OCI-LY3 (cell line): ENCODE data around the gene IMPG1.

Experiments used
- EZH2phosphoT487 ChIP-seq: fragments of 200-600 bp; shearing (Covaris generic); IDR thresholded peaks from 2 replicates; pipeline ENCODE4 v1.6.1; 2018; ENCODE audit warnings: antibody characterized with exemption, mixed run types, low read depth
- TF ChIP-seq, protein P1 (sequence below): fragments of 200-600, 300-600 bp; sonication (generic); IDR thresholded peaks from 2 replicates; pipeline ENCODE4 v1.5.1; 2014; ENCODE audit warnings: antibody characterized with exemption, low read length, low read depth

DNA sequence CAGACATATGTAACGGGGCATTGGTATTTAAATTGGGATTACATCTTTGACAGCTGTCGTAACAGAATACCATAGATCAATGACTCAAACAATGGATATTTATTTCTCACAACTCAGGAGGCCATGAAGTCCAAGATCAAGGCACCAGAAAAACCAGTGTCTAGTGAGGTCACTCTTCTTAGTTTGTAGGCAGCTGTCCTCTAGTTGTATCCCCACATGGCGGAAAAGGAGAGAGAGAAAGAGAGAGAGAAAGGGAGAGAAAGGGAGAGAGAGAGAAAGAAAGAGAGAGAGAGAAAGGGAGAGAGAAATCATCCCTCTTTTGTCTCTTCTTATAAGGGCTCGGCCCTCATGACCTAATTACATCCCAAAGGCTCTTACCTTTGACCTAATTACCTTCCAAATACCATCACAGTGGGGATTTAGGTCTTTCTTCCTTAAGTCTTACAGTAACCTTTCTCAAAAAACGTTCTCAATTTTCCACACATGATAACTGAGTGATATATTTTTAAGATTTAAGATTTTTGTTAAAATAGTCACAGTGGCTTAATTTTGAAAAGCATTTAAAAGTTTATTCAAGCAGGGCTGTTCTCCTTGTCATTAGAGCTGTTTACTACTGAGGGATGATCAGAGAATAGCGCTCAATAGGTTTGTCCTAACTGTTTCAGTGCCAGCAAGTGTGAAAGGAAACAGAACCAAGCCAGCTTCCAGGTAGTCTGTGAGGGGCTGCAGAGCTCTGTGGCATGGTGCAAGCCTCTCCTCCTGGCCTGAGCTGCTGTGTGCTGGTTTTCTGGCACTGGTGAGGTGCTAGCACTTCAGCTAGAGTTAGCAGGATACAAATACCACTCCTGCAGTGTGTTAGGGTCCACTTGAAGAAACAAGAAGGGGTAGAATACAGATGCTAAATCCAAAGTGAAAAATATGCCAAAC, 79.0 kb downstream of the IMPG1 start:
- no peak for TF ChIP-seq EZH2phosphoT487
- TF ChIP-seq, protein P1, sequence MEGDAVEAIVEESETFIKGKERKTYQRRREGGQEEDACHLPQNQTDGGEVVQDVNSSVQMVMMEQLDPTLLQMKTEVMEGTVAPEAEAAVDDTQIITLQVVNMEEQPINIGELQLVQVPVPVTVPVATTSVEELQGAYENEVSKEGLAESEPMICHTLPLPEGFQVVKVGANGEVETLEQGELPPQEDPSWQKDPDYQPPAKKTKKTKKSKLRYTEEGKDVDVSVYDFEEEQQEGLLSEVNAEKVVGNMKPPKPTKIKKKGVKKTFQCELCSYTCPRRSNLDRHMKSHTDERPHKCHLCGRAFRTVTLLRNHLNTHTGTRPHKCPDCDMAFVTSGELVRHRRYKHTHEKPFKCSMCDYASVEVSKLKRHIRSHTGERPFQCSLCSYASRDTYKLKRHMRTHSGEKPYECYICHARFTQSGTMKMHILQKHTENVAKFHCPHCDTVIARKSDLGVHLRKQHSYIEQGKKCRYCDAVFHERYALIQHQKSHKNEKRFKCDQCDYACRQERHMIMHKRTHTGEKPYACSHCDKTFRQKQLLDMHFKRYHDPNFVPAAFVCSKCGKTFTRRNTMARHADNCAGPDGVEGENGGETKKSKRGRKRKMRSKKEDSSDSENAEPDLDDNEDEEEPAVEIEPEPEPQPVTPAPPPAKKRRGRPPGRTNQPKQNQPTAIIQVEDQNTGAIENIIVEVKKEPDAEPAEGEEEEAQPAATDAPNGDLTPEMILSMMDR, result no peak
